ENCODE data around the gene METRNL.
"Not testable (repeated sequence)": the region's sequence is repeated elsewhere in the genome, so short reads cannot be mapped to it uniquely, and the experiment has no call there.

METRNL gene

GRCh38 chr17:83109793-83110645, 30.6 kb downstream of the METRNL start:
- peak; percentile 12 for DNase-seq

DNA sequence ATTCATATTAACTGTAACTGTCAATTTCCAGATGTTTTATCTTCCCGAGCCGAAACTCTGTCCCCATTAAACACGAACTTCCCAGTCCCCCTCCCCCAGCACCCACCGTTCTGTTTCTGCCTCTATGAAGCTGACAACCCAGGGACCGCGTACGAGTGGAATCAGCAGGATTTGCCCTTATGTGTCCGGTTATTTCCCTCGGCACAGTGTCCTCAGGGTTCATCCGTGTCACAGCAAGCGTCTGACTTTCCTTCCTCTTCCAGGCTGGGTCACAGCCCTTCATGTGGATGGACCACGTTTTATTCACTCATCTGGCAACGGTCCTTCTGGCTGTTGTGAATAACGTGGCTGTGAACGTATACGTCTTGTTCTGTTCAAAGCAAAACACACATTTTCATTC, 31.3 kb downstream of the METRNL start:
- no peak for DNase-seq

DNA sequence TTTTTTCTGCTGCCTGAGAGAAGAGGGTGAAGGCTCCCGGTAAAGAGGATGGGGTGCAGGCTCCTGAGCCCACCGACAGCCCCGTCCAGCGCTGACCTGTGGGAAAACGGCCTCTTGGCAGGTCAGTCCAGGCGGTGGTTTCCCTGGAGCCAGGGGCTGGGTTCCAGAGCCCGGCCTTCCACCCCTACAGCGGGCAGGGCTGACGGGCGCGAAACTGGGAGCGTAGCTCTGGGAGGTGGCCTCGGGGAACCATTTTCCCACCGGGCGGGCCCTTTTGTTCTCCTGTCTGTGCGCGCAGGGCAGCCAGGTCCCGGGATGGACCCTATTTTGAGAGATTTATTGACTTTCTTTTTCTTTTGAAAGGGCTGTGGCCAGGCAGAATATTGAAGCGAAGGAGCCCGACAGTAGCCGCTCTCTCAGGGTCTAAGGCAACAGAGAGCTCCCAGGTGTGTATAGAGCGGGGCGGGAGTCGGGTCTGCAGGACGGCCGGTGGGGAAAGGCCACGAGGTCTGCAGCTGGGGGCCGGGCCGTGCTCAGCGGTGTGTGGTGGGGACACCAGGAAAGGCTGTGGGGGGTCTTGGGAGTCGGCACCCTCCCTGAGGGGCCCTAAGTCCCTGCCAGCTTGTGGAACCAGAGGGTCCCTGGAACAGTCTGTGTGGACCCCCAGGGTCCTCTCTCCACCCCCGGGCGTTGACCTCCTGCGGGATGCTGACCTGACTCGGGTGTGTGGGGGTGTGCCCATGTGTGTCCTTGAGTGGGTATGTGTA, 32.3 kb downstream of the METRNL start:
- DNase-seq, result no peak

GRCh38 chr17:83113381-83113780, 34.0 kb downstream of the METRNL start:
- no peak for DNase-seq

DNA sequence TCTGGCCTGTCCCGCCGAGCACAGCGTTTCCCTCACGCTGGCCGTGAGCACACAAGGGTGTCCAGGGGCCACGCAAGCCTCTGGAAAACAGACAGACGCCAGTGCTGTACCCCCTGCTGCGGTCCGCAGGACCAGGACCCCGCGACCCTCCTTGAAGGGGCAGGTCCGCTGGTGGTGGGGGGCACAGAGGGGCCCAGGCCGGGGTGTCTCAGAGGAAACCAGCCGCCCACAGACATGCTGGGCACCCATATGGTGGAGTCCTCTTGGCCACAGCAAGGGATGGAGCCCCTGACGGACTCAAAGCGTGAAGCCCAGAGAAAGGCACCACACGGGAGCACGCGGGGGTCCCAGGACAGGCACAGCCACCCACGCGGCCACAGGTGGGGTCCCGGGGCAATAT, 34.4 kb downstream of the METRNL start:
- no peak for DNase-seq

- no peak for DNase-seq
Observed at GRCh38 chr17:83114706-83115105, 35.3 kb downstream of the METRNL start.

GRCh38 chr17:83115202-83115651, 35.8 kb downstream of the METRNL start:
- DNase-seq, result no peak

DNA sequence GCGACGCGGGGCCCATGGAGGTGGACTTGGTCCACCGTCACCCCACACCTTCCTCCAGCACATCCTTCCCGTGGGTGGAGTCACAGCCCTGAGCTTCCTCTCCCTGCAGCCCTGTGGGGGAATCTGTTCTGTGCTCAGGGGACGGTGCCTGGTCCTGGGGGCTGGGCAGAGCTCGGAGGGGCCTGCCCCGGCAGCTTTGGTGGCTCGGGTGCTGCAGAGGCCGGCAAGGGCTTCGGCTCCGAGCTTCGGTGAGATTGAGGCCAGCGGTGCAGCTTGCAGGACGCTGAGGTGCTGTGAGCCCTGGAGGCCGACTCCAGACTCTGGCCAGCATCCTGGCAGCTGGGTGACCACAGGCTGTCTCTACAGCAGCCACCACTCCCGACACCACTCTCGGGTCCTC, 36.4 kb downstream of the METRNL start:
- no peak for DNase-seq

DNA sequence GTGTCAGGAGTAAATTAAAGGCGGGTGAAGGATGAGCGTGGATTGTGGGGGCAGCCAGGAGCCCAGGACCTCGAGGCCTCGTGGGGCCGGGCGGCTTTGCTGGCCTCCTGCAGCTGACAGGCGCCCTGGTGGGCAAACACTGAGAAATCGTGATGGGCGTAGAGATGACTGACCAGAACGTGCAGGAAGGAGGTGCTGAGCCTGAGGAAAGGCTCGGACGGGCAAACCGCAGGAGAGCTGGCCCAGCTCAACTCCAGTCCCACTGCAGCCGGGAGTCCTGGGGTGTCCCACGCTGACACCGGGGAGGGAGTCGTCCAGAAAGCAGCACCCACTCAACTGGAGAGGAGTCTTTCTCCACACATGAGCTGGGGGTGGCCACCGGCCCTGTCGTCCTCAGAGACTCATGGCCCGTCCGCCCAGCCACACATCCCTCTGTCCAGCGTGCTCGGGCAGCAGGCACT, 36.9 kb downstream of the METRNL start:
- no peak for DNase-seq

DNA sequence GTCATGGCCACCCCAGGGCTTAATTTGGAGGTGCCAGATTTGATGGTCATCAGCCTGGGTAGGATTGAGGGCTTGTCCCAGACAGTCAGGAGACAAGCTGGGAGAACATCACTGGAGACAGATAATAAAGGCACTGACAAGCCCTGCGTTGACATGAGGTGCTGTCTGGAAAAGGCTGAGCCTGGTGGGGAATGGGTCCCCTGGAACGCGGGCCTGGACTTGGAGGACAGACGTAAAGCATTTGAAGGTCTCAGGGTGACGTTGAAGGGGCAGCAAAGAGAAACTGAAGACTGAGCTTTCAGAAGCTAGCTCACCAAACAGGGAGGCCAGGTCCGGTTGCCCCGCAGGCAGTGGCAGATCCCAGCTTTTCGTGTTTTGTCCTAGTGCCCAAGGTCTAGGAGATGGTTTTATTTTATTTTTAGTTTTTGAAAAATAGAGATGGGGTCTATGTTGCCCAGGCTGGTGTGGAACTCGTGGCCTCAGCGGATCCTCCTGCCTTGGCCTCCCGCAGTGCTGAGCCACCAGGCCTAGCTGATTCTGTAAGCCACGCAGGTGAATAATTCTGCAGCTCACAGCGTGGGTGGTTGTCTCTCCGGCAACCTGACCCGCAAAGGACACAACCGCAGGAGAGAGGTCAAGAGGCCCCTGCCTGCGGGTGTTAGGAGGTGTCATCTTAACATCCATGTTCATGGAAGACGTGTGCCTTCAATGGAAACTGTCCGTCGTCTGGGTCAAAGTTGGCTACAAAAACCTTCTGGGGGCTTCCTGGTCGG, 37.6 kb downstream of the METRNL start:
- no peak for DNase-seq

GRCh38 chr17:83117583-83117982, 38.2 kb downstream of the METRNL start:
- DNase-seq, result no peak

DNA sequence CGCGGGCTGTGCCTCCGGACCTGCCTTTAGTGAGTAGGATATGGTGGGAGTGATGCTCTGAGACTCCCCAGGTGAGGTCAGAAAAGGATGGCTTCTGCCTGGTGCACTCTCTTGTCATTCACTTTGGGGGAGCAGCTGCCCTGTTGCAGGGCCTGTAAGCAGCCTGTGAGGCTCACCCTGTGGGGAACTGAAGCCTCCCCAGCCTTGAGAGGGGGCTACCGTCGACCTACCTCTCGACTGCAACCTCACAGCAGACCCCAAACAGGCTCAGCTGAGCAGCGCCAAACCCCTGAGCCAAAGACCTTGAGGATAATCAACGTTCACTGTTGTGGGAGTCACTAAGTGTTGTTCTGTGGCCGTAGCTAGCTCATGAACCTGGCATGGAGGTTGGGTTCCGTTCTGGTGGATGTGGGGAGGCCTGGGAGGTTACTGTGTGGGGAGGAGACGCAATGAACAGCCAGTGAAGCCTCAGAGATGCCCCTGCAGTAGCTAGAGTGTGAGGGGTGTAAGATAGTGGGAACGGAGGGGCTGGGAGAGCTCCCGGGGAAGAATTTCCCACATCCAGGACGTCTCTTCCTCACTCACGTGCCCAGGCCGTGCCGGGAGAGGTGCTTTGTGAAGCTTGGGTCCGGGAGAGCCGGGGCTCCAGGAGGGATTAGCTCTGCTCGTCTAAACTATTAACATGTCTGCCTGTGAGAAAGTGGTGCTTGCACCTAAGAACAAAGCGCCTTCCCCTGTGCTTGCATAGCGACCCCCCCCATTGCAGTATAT, 38.8 kb downstream of the METRNL start:
- no peak for DNase-seq

DNA sequence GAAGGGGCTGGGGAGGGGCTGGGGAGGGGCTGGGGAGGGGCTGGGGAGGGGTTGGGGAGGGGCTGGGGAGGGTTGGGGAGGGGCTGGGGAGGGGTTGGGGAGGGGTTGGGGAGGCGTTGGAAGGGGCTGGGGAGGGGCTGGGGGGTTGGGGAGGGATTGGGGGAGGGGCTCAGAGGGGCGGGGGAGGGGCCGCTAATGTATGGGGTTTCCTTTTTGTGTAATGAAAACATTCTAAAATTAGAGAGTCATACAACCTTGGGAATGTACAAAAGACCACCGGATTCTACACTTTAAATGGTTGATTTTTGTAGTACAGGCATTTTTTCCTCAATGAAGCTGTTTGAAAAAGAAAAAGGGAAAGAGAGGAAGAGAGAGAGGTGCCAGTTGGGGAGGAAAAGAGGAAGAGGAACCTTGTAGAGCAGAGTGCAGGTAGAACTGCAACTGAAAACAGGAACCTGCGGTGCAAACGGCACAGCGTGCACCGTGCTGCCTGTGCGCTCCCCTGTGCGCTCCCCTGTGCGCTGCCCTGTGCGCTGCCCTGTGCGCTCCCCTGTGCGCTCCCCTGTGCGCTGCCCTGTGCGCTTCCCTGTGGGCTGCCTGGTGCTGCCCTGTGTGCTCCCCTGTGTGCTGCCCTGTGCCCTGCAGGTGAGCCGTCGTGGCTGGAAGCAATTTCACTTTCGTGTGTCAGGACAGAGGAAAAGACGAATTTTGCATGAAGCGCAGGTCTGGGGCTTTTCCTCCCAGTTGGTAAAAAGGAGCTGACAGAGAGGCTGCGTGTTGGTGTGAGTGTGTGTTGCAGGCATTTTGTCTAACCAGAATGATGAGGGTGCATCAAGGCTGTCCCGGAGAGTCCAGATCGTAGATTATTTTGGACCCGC, 40.8 kb downstream of the METRNL start:
- no peak for DNase-seq

GRCh38 chr17:83121473-83121872, 42.1 kb downstream of the METRNL start:
- DNase-seq, result not testable (repeated sequence)

GRCh38 chr17:83121921-83122820, 42.8 kb downstream of the METRNL start:
- DNase-seq, result no peak

- DNase-seq, result no peak
Observed at GRCh38 chr17:83122834-83123233, 43.4 kb downstream of the METRNL start.

GRCh38 chr17:83123896-83124801, 44.7 kb downstream of the METRNL start:
- DNase-seq, result no peak

DNA sequence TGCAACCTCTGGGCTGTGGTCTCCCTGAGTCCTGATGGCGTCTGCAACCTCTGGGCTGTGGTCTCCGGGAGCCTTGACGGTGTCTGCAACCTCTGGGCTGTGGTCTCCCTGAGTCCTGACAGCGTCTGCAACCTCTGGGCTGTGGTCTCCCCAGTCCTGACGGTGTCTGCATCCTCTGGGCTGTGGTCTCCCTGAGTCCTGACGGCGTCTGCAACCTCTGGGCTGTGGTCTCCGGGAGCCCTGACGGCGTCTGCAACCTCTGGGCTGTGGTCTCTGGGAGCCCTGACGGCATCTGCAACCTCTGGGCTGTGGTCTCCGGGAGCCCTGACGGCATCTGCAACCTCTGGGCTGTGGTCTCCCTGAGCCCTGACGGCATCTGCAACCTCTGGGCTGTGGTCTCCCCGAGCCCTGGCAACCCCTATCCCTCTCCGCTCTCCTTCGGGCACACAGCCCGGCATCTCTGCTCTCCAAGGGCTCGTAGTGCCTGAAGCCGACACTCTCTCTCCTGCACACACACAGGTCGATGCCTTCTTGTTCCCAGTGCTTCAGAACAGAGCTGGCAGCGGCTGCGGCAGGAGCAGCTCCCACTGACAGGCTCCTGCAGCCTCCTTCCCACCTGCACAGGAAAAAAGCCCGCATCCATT, 45.6 kb downstream of the METRNL start:
- no peak for DNase-seq
